ENCODE data around the gene FBXO7. TPM values are rescaled to one million over a fixed set of nuclear protein-coding genes. Genes with fewer than 3 reads are reported as not detected.

The FBXO7 gene
- total and polyA plus RNA-seq, 2 experiments from 2014 or later: 38.6 to 68.5 TPM

GRCh38 chr22:32520612-32521011 lies 46.0 kb downstream of the FBXO7 start:
- Histone ChIP-seq H4K20me1 (replicated peaks; ENCODE audit: insufficient read depth) (no peaks in the 10 kb centered on the region), H3K9me2 (ENCODE audit: insufficient read depth) (no peaks in the 10 kb centered on the region), H3K27me3 (ENCODE audit: insufficient read depth) (no peaks in the 10 kb centered on the region), H3K4me2 (no peak overlapping the region), H3K27ac (ENCODE audit: low read depth) (no peak overlapping the region), H3F3A (replicated peaks; ENCODE audit: low read depth) (no peaks in the 10 kb centered on the region), H3K4me3 (no peak overlapping the region), H2AFZ (no peak overlapping the region), H3K79me2 (replicated peaks; ENCODE audit: insufficient read depth) (no peaks in the 10 kb centered on the region), H3K36me3 (ENCODE audit: insufficient read depth) (no peaks in the 10 kb centered on the region), H3K4me1 (ENCODE audit: insufficient read depth) (peaks cover 6% of the 10 kb centered on the region; the same call in 1 of the 2 replicates)
- DNase-seq (ENCODE audit: low spot score) (no peak), ATAC-seq (no peak)
- TF ChIP-seq ZNF462 (CRISPR knock-in tag; IDR thresholded peaks at IDR 0.05) (no peak), ZNF114 (CRISPR knock-in tag; IDR thresholded peaks at IDR 0.05) (no peak), POLR2AphosphoS5 (IDR thresholded peaks at IDR 0.05; ENCODE audit: low read depth) (no peak), EZH2 (IDR thresholded peaks at IDR 0.05; ENCODE audit: low read depth, unreplicated experiment) (no peak)
- H3K9me3 Mint-ChIP-seq: peaks cover 12% of the 10 kb centered on the region
- peaks cover 40% of the 10 kb centered on the region for H3K36me3 Mint-ChIP-seq (ENCODE audit: low read depth)
- H3K4me3 Mint-ChIP-seq: no peak overlapping the region
- no peaks in the 10 kb centered on the region for H3K27me3 Mint-ChIP-seq (ENCODE audit: insufficient read depth, low read depth, poor library complexity)
- no peak overlapping the region for H3K27ac Mint-ChIP-seq
- H3K4me1 Mint-ChIP-seq: peaks cover 5% of the 10 kb centered on the region; the same call in 1 of the 3 replicates

- no peak overlapping the region for H3K27ac Mint-ChIP-seq
- no peaks in the 10 kb centered on the region for H3K9me2 ChIP-seq (ENCODE audit: insufficient read depth)
- TF ChIP-seq NANOG (IDR thresholded peaks at IDR 0.05; ENCODE audit: borderline replicate concordance) (no peak), ZNF462 (CRISPR knock-in tag; IDR thresholded peaks at IDR 0.05) (no peak), CREB1 (CRISPR knock-in tag; IDR thresholded peaks at IDR 0.05; ENCODE audit: low read depth) (no peak), STAT1 (IDR thresholded peaks at IDR 0.05; ENCODE audit: unreplicated experiment) (no peak), POLR2AphosphoS5 (IDR thresholded peaks at IDR 0.05; ENCODE audit: low read depth) (no peak)
Observed at GRCh38 chr22:32522237-32522636, 47.6 kb downstream of the FBXO7 start.

More at GRCh38 chr22:32522237-32522636, 47.6 kb downstream of the FBXO7 start:
- Histone ChIP-seq H2AFZ (no peak overlapping the region), H3K27ac (ENCODE audit: low read depth) (no peak overlapping the region), H3K4me2 (no peak overlapping the region), H3K4me3 (no peak overlapping the region), H3K27me3 (ENCODE audit: insufficient read depth) (no peaks in the 10 kb centered on the region), H3K79me2 (replicated peaks; ENCODE audit: insufficient read depth) (no peaks in the 10 kb centered on the region), H4K20me1 (replicated peaks; ENCODE audit: insufficient read depth) (no peaks in the 10 kb centered on the region), H3K4me1 (ENCODE audit: insufficient read depth) (peaks cover 6% of the 10 kb centered on the region; the same call in 1 of the 2 replicates), H3K36me3 (ENCODE audit: insufficient read depth) (no peaks in the 10 kb centered on the region), H3F3A (replicated peaks; ENCODE audit: low read depth) (no peaks in the 10 kb centered on the region)
- Mint-ChIP-seq H3K27me3 (ENCODE audit: insufficient read depth, low read depth, poor library complexity) (no peaks in the 10 kb centered on the region), H3K36me3 (ENCODE audit: low read depth) (peaks cover 25% of the 10 kb centered on the region), H3K4me1 (peaks cover 5% of the 10 kb centered on the region; the same call in 1 of the 3 replicates), H3K4me3 (no peak overlapping the region), H3K9me3 (peaks cover 10% of the 10 kb centered on the region)
- ATAC-seq: no peak
- no peak for DNase-seq (ENCODE audit: low spot score)
